ENCODE results near the gene SEMA6D.

Gene SEMA6D

GRCh38 chr15:47678040-47678439 lies 39.3 kb upstream of the SEMA6D start:
- H3K9me3 ChIP-seq (ENCODE audit: insufficient read depth, low read length), result no peaks in the 10 kb centered on the region; the same call in 1 of the 2 replicates
- no peak overlapping the region for H3K4me3 ChIP-seq (ENCODE audit: insufficient read length, low read depth)
- H3K4me1 ChIP-seq (ENCODE audit: insufficient read depth, insufficient read length), result peaks cover 2% of the 10 kb centered on the region
- TF ChIP-seq ZNF274 (IDR thresholded peaks at IDR 0.05; ENCODE audit: low read depth, low read length) (no peak), YY1 (IDR thresholded peaks at IDR 0.05; ENCODE audit: insufficient read depth, insufficient read length) (no peak), SUZ12 (IDR thresholded peaks at IDR 0.05; ENCODE audit: extremely low read depth, insufficient read depth, insufficient read length) (no peak)
- no peak overlapping the region for H3K9ac ChIP-seq (ENCODE audit: insufficient read length, low read depth)
- H3K27me3 ChIP-seq (ENCODE audit: insufficient read depth, insufficient read length), result no peaks in the 10 kb centered on the region
- no peak for DNase-seq (ENCODE audit: low read depth, low spot score)
- no peaks in the 10 kb centered on the region for H3K36me3 ChIP-seq (ENCODE audit: insufficient read depth, insufficient read length, low read length)

GRCh38 chr15:47682661-47683060 lies 34.6 kb upstream of the SEMA6D start:
- no peaks in the 10 kb centered on the region for H3K4me1 ChIP-seq (ENCODE audit: insufficient read depth, insufficient read length)
- TF ChIP-seq SUZ12 (IDR thresholded peaks at IDR 0.05; ENCODE audit: extremely low read depth, insufficient read depth, insufficient read length) (no peak), ZNF274 (IDR thresholded peaks at IDR 0.05; ENCODE audit: low read depth, low read length) (no peak), YY1 (IDR thresholded peaks at IDR 0.05; ENCODE audit: insufficient read depth, insufficient read length) (no peak)
- no peak for DNase-seq (ENCODE audit: low read depth, low spot score)
- H3K9ac ChIP-seq (ENCODE audit: insufficient read length, low read depth), result no peak overlapping the region
- no peak overlapping the region for H3K4me3 ChIP-seq (ENCODE audit: insufficient read length, low read depth)
- no peaks in the 10 kb centered on the region for H3K27me3 ChIP-seq (ENCODE audit: insufficient read depth, insufficient read length)
- H3K36me3 ChIP-seq (ENCODE audit: insufficient read depth, insufficient read length, low read length), result no peaks in the 10 kb centered on the region
- no peaks in the 10 kb centered on the region for H3K9me3 ChIP-seq (ENCODE audit: insufficient read depth, low read length)

GRCh38 chr15:47685141-47685870 lies 32.0 kb upstream of the SEMA6D start:
- no peak overlapping the region for H3K9ac ChIP-seq (ENCODE audit: insufficient read length, low read depth)
- H3K4me3 ChIP-seq (ENCODE audit: insufficient read length, low read depth), result no peak overlapping the region
- H3K27me3 ChIP-seq (ENCODE audit: insufficient read depth, insufficient read length), result no peaks in the 10 kb centered on the region
- no peaks in the 10 kb centered on the region for H3K36me3 ChIP-seq (ENCODE audit: insufficient read depth, insufficient read length, low read length)
- H3K9me3 ChIP-seq (ENCODE audit: insufficient read depth, low read length), result no peaks in the 10 kb centered on the region
- no peaks in the 10 kb centered on the region for H3K4me1 ChIP-seq (ENCODE audit: insufficient read depth, insufficient read length)
- TF ChIP-seq YY1 (IDR thresholded peaks at IDR 0.05; ENCODE audit: insufficient read depth, insufficient read length) (no peak), SUZ12 (IDR thresholded peaks at IDR 0.05; ENCODE audit: extremely low read depth, insufficient read depth, insufficient read length) (no peak), ZNF274 (IDR thresholded peaks at IDR 0.05; ENCODE audit: low read depth, low read length) (no peak)
- no peak for DNase-seq (ENCODE audit: low read depth, low spot score)

- no peak overlapping the region for H3K4me3 ChIP-seq (ENCODE audit: insufficient read length, low read depth)
- no peaks in the 10 kb centered on the region for H3K9me3 ChIP-seq (ENCODE audit: insufficient read depth, low read length)
- H3K4me1 ChIP-seq (ENCODE audit: insufficient read depth, insufficient read length), result no peaks in the 10 kb centered on the region
- no peak overlapping the region for H3K9ac ChIP-seq (ENCODE audit: insufficient read length, low read depth)
- no peaks in the 10 kb centered on the region for H3K27me3 ChIP-seq (ENCODE audit: insufficient read depth, insufficient read length)
- no peaks in the 10 kb centered on the region for H3K36me3 ChIP-seq (ENCODE audit: insufficient read depth, insufficient read length, low read length)
- TF ChIP-seq SUZ12 (IDR thresholded peaks at IDR 0.05; ENCODE audit: extremely low read depth, insufficient read depth, insufficient read length), result no peak
- TF ChIP-seq YY1 (IDR thresholded peaks at IDR 0.05; ENCODE audit: insufficient read depth, insufficient read length), result no peak
- no peak for TF ChIP-seq ZNF274 (IDR thresholded peaks at IDR 0.05; ENCODE audit: low read depth, low read length)
- DNase-seq (ENCODE audit: low read depth, low spot score), result no peak
Measured at GRCh38 chr15:47688573-47689086, 28.7 kb upstream of the SEMA6D start.

- DNase-seq (ENCODE audit: low read depth, low spot score), result no peak
- H3K9ac ChIP-seq (ENCODE audit: insufficient read length, low read depth), result no peak overlapping the region
- H3K4me3 ChIP-seq (ENCODE audit: insufficient read length, low read depth), result no peak overlapping the region
- TF ChIP-seq YY1 (IDR thresholded peaks at IDR 0.05; ENCODE audit: insufficient read depth, insufficient read length) (no peak), ZNF274 (IDR thresholded peaks at IDR 0.05; ENCODE audit: low read depth, low read length) (no peak), SUZ12 (IDR thresholded peaks at IDR 0.05; ENCODE audit: extremely low read depth, insufficient read depth, insufficient read length) (no peak)
- H3K27me3 ChIP-seq (ENCODE audit: insufficient read depth, insufficient read length), result no peaks in the 10 kb centered on the region
- H3K4me1 ChIP-seq (ENCODE audit: insufficient read depth, insufficient read length), result no peaks in the 10 kb centered on the region
- H3K9me3 ChIP-seq (ENCODE audit: insufficient read depth, low read length), result no peaks in the 10 kb centered on the region
- no peaks in the 10 kb centered on the region for H3K36me3 ChIP-seq (ENCODE audit: insufficient read depth, insufficient read length, low read length)
Measured at GRCh38 chr15:47689660-47690059, 27.6 kb upstream of the SEMA6D start.

GRCh38 chr15:47691882-47692281 lies 25.4 kb upstream of the SEMA6D start:
- no peak for TF ChIP-seq ZNF274 (IDR thresholded peaks at IDR 0.05; ENCODE audit: low read depth, low read length)
- TF ChIP-seq SUZ12 (IDR thresholded peaks at IDR 0.05; ENCODE audit: extremely low read depth, insufficient read depth, insufficient read length), result no peak
- no peak for TF ChIP-seq YY1 (IDR thresholded peaks at IDR 0.05; ENCODE audit: insufficient read depth, insufficient read length)
- Histone ChIP-seq H3K9me3 (ENCODE audit: insufficient read depth, low read length) (no peaks in the 10 kb centered on the region), H3K27me3 (ENCODE audit: insufficient read depth, insufficient read length) (no peaks in the 10 kb centered on the region), H3K4me3 (ENCODE audit: insufficient read length, low read depth) (no peak overlapping the region), H3K36me3 (ENCODE audit: insufficient read depth, insufficient read length, low read length) (no peaks in the 10 kb centered on the region), H3K4me1 (ENCODE audit: insufficient read depth, insufficient read length) (no peaks in the 10 kb centered on the region), H3K9ac (ENCODE audit: insufficient read length, low read depth) (no peak overlapping the region)
- DNase-seq (ENCODE audit: low read depth, low spot score), result no peak

GRCh38 chr15:47696351-47696750 lies 21.0 kb upstream of the SEMA6D start:
- Histone ChIP-seq H3K4me3 (ENCODE audit: insufficient read length, low read depth) (no peak overlapping the region), H3K27me3 (ENCODE audit: insufficient read depth, insufficient read length) (no peaks in the 10 kb centered on the region), H3K4me1 (ENCODE audit: insufficient read depth, insufficient read length) (no peaks in the 10 kb centered on the region), H3K9me3 (ENCODE audit: insufficient read depth, low read length) (no peaks in the 10 kb centered on the region), H3K9ac (ENCODE audit: insufficient read length, low read depth) (no peak overlapping the region), H3K36me3 (ENCODE audit: insufficient read depth, insufficient read length, low read length) (no peaks in the 10 kb centered on the region)
- no peak for DNase-seq (ENCODE audit: low read depth, low spot score)
- no peak for TF ChIP-seq YY1 (IDR thresholded peaks at IDR 0.05; ENCODE audit: insufficient read depth, insufficient read length)
- no peak for TF ChIP-seq SUZ12 (IDR thresholded peaks at IDR 0.05; ENCODE audit: extremely low read depth, insufficient read depth, insufficient read length)
- no peak for TF ChIP-seq ZNF274 (IDR thresholded peaks at IDR 0.05; ENCODE audit: low read depth, low read length)
